NCI-H82 treated with DMSO at 0.1 percent for 48 hours (cell line): Measurements from ENCODE around the gene OMP.
"Not testable (repeated sequence)": the region's sequence is repeated elsewhere in the genome, so short reads cannot be mapped to it uniquely, and the experiment has no call there.

Experiments
- DNase-seq: peaks from one replicate; lab custom pipeline; 2025; ENCODE audit not compliant: unreplicated experiment; lab: John Stamatoyannopoulos, UW

OMP gene, protein sequence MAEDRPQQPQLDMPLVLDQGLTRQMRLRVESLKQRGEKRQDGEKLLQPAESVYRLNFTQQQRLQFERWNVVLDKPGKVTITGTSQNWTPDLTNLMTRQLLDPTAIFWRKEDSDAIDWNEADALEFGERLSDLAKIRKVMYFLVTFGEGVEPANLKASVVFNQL

DNA sequence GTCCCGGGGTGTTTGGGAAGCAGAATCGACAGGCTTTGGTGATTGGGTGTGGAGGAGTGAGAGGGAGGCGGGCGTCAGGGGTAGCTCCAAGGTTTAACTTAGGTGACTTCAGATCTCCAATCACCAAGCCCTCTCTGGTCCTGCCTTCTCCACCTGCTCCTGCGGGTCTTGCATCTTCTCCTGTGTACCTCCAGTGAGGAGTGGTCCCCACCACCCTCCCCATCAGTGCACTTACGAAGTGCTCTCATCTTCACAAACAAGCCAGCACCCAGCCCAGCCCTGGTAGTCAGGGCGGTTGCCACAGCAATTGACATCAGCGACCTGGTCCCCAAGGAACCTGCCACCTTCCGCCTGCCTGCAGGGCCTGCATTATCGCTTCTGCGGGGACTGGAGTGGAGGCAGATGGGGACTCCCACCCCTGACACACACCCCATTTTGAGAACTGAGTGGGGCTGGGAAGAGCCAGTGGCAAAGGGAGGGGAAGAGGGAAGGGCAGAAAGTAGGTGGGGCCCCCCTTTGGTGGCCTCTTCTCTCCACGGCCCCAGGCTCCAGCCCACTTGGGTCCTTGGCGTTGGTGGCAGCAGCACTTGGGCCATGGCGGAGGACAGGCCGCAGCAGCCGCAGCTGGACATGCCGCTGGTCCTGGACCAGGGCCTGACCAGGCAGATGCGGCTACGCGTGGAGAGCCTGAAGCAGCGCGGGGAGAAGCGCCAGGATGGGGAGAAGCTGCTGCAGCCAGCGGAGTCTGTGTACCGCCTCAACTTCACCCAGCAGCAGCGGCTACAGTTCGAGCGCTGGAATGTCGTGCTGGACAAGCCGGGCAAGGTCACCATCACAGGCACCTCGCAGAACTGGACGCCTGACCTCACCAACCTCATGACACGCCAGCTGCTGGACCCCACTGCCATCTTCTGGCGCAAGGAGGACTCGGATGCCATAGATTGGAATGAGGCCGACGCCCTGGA lies at the start of gene OMP:
Gene OMP, plus strand, starts transcription at position 595 of the 965 bp plus-strand sequence. Its CDS starts 0 bp downstream, at position 595.
- DNase-seq = no peak

DNA sequence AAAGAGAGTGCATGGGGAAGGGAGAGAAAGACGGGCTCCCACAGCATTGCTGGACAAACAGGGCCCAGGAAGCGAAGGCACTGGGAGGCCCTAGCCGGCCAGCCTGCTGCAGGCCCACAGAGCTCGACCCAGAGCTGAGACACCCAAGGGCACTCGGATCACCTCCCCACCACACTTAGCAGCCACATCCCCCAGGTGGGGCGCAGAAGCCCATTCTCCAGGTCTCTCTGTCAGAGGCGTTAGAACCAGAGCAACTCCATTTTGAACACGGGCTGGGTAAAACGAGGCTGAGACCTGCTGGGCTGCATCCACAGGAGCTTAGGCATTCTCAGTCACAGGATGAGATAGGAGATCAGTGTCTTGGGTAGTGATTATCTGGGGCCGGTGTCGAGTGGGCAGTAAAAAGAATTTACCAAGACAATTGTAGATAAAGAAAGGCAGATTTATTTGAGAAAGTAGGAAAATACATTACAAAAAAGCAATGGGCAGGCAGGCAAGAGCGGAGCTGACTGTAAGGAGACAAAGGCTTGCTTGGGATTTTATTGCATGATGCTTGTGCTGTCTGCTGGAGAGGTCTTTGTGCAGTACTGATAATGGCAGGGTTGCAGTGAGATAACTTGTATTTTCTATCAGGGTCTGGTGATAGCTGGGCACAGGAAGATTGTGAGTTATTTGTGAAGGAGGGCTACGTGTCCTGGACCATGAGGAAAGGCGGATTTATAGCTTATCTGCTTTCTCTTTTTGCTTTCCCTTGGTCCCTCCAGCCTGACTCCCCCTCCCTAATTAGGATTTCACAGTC lies 49.2 kb upstream of the OMP start:
- no peak for DNase-seq

DNA sequence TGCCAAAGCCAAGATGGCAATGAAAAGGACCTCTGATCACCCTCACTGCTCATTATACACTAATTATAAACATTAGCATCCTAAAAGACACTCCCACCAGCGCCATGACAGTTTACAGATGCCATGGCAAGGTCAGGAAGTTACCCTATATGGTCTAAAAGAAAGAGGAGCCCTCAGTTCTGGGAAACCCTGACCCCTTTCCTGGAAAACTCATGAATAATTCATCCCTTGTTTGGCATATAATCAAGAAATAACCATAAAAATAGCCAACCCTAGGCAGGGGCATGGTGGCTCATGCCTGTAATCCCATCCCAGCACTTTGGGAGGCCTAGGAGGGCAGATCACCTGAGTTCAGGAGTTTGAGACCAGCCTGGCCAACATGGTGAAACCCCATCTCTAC lies 48.6 kb upstream of the OMP start:
- DNase-seq = no peak

DNA sequence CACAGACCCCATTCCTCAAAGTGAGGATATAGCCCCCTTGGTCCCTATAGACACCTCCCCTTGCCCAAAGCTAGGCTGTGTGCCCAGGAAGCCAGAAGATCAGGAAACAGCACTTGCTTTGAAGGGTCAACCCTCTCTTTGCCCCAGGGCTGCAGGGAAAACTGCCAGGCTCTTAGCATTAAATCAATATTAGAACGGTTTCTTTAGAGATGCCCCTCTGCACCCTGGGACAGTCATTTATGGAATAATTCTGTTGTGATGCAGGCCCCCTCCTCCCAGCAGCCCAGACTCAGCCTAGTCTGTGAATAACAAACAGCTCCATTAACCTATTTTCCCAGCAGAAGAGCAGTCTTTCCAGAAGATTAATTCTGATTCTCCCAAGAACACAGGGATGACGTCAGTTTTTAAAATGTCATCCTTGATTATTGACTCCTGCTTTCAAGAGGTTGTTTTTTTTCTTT lies 47.5 kb upstream of the OMP start:
- no peak for DNase-seq

DNA sequence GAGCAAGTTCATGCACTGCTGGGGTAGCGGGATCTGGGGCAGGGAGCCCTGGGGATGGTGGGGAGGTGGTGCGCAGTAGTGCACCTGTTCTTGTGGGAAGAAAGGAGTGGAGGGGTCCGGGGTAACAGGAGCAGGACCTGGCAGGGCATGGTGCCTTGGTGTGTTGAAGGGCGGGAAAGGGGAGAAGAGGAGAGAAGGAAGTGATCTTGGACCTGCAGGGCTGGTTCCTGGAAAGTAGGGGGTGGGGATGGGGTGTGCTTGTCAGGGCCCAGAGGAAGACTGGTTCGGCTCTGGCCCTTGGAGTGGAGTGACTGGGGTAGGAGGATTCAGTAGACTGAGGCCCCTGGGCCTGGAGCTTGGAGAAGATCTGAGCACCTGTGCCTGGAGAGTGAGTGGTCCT lies 46.7 kb upstream of the OMP start:
- no peak for DNase-seq

DNA sequence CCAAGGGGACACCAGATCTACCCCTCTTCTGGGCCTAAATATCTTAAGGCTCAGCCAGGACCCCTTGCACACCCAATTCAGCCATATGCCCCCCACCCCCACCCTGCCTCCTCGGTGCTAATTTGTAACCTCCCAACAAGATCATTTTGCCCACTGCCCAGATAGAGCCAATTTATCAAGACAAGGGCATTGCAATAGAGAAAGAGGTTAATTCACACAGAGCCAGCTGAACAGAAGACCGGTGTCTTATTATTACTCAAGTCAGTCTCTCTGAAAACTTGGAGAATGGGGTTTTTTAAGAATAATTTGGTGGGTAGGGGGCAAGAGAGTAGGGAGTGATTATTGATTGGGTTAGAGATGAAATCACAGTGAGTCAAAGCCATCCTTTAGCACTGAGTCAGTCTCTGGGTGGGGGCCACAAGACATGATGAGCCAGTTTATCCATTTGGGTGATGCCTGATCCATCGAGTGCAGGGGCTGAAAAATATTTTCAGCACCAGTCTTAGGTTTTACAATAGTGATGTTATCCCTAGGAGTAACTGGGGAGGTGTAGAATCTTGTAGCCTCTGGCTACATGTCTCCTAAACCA lies 45.7 kb upstream of the OMP start:
- no peak for DNase-seq

DNA sequence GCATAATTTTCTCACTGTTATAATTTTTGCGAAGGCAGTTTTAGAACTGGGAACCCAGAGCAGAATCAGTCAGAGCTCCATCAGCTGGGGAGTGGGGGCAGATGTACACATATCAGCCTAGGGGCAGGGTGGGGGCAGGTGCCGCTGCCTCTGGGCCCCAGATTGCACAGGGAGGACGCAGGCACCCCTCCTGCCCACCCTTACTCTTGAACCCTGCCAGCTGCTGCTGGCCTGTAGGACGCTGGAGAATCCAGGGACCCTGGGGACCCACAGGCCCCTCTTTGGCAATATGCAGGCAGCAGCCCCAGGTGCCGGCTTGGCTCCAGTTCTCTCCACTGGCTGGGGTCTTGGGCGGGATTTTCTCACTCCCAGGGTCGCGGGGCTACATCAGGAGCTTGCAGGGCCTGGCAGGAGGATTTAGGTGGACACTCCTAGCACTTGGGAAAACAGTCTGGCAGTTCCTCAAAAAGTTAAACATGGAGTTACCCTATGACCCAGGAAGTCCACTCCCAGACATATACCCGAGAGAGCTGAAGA lies 44.6 kb upstream of the OMP start:
- DNase-seq = no peak

DNA sequence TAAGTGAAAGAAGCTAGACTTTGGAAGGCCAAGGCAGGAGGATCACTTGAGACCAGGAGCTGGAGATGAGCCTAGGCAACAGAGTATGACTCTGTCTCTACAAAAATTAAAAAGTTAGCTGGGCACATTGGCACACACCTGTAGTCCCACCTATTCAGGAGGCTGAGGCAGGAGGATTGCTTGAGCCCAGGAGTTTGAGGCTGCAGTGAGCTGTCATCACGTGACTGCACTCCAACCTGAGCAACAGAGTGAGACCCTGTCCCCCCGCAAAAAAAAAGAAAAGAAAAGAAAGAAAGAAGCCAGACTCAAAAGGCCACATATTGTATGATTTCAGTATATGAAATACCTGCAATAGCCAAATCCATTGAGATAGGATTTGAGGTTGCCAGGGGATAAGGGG lies 43.7 kb upstream of the OMP start:
- DNase-seq = no peak

DNA sequence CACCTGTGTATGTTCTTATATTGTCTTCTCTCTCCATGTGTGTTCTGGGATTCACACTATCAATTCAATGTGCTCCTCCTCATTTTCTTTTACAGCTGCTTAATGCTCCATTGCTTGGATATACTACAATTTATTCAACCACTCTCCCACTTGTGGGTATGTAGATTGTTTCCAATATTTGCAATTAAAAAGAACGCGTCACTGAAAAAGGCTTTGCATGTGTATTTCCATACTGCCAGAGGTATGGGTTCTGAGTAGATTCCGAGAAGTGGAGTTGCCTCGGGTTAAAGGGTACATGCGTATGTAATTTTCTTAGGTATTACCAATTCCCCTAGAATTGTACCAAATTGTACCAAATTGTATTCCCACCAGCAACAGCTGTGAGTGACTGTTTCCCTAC lies 42.8 kb upstream of the OMP start:
- no peak for DNase-seq

DNA sequence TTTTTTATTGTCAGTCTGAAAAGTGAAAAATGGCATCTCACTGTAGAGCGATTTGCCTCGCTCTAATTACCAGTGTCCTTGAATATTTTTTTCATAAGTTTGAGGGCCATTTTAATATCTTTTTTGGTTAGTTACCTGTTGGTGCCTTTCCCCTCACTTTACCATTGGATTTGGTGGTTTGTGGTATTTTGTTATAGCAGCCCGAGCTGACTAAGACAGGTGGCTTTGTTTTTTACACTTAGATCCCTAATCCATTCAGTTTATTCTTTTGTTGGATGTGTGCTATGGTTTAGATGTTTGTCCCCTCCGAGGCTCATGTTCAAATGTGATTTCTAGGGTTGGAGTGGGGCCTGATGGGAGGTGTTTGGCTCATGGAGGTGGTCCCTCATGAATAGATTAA lies 42.4 kb upstream of the OMP start:
- no peak for DNase-seq

DNA sequence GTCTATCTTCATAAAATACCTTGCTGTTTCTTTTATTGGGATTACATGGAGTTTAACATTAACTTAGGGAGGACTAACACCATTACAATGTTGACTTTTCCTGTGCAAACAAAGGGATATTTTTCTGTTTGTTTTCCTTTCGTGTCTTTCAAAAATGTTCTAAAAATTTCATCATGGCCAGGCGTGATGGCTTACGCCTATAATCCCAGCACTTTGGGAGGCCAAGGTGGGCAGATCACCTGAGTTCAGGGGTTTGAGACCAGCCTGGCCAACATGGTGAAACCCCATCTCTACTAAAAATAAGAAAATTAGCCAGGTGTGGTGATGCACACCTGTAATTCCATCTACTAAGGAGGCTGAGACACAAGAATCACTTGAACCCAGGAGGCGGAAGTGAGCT lies 41.4 kb upstream of the OMP start:
- not testable (repeated sequence) for DNase-seq

DNA sequence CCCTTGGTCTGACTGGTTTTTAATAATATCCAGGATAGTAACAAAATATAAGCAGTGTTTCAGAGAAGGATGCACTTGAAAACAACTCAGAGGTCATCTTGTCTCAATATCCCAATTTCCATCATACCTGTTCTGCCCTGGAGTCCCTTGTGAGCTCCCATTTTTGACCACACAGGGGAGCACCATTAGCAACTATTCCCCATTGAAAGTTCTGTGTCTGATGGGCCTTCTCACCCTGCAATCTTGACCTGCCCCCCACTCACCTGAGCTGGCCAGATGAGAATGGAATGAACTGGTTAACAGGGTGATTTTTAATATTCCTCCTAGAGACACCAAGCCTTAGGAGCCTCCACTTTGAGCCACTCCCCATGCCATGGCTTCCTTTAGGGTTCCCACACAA lies 39.7 kb upstream of the OMP start:
- DNase-seq = no peak

DNA sequence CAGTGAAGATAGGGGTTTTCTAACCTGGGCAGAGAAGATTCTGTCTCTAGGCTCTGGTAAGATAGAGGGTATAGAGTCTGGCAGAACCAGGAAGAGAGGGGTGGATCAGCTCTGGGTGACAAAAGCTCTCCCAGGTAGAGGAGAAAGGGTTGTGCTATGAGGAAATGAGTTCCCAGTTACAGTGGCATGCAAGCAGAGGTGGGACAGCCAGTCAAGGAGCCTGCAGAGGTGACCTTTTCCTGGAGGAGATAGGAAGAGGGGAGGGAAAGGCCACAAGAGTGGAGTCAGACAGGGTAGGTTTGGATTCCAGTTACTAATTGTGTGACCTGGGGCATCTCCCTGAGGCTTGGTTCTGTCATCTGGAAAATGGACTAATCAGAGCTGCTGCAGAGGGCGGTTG lies 39.2 kb upstream of the OMP start:
- DNase-seq = no peak

DNA sequence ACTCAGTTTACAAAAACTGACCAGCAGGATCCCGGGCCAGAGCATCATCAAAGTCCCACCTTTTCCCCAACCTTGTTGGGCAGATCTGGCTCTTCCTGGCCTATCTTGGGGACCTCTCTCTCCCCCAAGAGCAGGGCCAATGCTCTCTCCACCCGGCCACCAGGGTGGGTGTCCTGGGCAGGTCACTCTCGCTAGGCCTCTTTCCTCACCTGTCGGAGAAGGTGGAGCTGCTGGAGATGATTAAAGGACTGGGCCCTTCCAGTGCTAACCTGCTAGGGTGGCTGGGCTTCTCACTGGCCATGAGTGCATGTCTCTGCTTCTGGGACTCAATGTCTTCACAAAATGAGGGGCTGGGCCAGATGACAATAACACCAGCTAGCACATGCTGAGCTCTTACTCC lies 38.8 kb upstream of the OMP start:
- no peak for DNase-seq

DNA sequence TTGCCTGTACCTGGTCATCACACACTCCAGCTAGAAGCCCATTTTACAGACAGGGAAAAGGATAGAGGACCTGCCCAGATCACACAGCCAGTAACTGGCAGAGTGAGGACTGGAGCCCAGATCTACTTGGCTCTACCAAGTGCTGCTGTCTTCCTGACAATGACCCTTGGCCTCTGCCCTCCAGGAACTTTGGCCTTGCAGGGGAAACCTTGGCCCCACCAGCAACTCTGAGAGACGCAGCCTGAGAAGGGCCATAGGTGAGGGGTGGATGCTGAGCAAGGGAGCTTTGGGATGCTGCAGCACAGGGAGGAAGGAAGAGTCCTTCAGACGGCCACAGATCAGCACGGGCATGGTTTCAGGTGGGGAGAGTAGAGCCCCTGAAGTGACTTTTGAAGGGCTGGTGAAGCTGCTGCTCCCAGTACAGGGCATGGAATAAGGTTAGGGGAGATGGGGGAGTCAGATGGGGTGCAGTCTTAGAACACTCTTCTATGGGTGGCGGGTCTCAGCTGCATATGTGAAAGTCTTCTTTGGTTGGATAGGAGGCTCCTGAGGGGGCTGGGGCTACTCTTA lies 37.9 kb upstream of the OMP start:
- DNase-seq = no peak

DNA sequence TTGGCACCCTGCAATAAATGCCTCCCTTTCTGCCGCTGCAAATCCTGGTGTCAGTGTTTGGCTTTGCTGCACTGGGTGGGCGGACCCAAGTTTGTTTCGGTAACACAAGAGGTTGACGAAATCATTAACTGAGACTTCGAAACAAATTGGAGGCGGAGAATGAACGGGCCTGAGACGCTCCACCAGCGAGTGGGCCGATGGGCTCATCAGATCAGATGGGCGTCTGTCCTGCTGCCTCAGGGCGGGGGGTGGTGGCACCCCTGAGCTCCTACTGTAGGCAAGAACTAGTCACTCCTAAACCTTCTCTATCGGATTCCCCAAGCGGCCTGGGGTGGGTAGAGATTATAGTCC lies 36.8 kb upstream of the OMP start:
- DNase-seq = no peak

DNA sequence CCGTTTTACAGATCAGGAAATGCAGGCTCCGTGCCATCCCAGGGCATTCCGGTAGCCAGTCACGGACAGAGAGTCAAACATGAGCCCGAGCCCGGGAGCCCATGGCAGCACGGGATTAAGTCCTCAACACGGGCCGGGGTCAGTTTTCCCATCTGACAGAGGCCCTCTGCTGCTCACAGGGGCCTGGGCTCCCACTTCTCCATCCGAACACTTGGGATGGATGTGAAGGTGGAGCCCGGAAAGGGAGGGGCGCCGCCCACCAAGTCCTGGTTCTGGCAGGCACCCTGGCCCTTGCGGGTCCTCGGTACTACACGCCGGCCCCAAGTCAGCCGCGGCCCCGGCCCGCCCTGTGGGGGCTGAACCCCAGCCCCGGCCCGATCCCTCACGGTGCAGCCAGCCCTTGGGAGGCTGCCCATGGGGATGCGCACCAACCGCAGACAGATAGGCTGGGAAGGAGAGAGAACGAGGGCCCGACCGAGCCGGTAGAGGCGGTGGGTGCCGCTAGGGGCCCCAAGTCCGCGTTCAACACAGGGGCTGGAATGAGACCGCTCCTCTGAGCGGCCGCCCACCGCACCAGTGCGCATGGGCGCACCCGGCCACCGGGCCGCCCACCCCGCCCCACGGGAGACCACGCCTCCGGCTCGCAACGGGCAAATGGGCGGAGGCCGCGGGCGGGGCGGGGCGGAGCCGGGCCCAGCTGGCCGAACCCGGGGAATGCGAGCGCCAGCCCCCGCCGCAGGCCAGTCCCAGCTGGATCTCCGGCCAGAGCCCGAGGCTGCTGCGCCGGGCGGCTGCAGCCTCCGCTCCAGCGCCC lies 36.2 kb upstream of the OMP start, which contains the start of gene CAPN5:
Gene CAPN5, plus strand, starts transcription at position 743 of the 814 bp plus-strand sequence. CDS start 17,916 bp downstream, outside the sequence.
- DNase-seq = peak; percentile 26

DNA sequence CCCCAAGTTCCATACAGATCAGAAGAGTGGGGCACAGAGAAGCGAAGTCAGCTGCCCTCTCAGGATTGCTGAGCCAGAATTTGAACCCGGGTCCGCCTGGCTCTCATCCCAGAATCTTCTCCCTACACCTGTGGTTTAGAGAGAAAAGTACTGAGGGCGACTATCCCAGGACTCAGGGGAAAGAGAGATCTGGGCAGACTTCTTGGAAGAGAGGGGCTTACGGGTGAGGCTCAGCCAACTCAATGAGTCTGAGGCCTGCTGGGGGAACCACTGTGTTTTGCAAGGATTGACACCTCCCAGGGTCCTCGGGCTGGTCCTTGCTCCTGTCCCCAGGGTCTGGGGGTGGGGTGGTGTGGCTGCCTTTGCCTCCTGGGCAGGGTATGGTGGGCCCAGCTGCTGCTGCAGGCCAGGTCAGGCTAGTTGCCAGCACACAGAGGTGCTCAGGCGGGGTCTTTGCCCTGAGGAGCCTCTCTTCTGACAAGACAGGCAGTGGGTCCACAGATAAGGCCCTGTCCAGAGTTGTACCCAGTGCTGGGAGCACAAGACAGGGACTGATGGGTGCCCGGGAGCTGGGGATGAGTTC lies 34.7 kb upstream of the OMP start:
- DNase-seq = no peak
